ENCODE data around the gene GNMT. TPM values are rescaled to one million over a fixed set of nuclear protein-coding genes. Genes with fewer than 3 reads are reported as not detected.

GNMT gene
- total and polyA plus RNA-seq, 9 of the 15 experiments (the other 6 are each of a cell fraction or from before 2014, with no cell fraction given), result 0.11 to 0.29 (median 0.15) TPM; not detected in 6

DNA sequence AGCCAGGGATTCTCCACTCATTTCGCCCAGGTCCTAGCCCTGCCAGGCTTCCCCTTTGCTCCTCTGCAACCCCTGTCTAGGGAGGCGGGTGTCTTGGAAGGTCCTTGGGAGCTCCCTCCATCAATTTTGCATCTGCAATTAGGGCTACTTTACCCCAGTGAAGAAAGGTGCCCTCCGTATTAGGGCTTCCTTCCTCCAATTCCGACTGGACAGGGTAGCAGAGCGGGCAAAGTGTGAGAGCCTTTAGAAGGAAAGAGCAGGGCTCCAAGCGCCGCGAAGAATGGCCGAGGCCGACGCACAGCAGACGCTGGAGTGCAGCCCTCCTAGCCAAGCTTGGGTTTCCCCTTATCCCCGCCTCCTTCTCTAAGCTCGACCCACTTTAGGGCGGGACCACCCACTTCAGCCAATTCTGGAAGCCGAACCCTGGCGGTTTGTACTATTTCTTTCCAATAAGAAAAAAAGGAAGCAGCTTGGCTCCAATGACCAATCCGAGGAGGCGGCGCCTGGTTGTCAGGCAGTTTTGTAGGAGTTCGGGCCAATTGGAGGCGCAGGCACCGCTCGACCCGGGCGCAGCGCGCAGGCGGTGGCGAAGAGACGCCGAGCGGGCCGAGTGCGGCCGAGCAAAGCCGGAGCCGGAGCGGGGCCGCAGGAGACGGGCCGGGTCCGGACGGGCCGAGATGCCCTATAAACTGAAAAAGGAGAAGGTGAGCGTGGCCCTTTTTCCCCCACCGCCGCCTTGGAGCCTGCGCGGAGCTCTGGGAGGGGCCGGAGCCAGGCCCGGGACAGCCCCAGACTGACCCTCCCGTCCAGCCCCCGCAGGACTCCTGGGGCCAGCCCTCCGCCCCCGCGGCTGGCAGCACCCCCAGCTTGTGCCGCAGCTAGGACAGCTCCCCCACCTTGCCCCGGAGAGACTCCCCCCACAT lies 23.7 kb downstream of the GNMT start, which contains the start of gene PPP2R5D (continued):
- TF ChIP-seq SFPQ (IDR thresholded peaks at IDR 0.05; ENCODE audit: low read depth, low read length) (no peak), NFIC (IDR thresholded peaks at IDR 0.05) (peak; percentile 20; the same call in 1 of the 2 replicates), LEF1 (IDR thresholded peaks at IDR 0.05) (no peak), NR2F6 (CRISPR knock-in tag; IDR thresholded peaks at IDR 0.05) (no peak), XRCC5 (IDR thresholded peaks at IDR 0.05; ENCODE audit: low read depth, low read length) (no peak), CTBP1 (IDR thresholded peaks at IDR 0.05; ENCODE audit: borderline replicate concordance) (peak; percentile 58; the same call in 1 of the 2 replicates), MYBL2 (IDR thresholded peaks at IDR 0.05; ENCODE audit: low read depth) (no peak), MYBL2 (CRISPR knock-in tag; IDR thresholded peaks at IDR 0.05; ENCODE audit: borderline replicate concordance) (no peak), BRD4 (IDR thresholded peaks at IDR 0.05) (no peak), RNF219 (CRISPR knock-in tag; IDR thresholded peaks at IDR 0.05) (no peak), GTF2F1 (IDR thresholded peaks at IDR 0.05; ENCODE audit: low read depth, low read length) (peak; percentile 87; the same call in 1 of the 2 replicates), ZNF354B (CRISPR knock-in tag; IDR thresholded peaks at IDR 0.05) (no peak), ZNF23 (CRISPR knock-in tag; IDR thresholded peaks at IDR 0.05) (no peak), ZNF449 (CRISPR knock-in tag; IDR thresholded peaks at IDR 0.05) (no peak), DMBX1 (CRISPR knock-in tag; IDR thresholded peaks at IDR 0.05; ENCODE audit: borderline replicate concordance) (no peak), PURB (CRISPR knock-in tag; IDR thresholded peaks at IDR 0.05; ENCODE audit: low read depth) (no peak), NCOA6 (IDR thresholded peaks at IDR 0.05) (no peak)
- TF ChIP-seq, protein P1, sequence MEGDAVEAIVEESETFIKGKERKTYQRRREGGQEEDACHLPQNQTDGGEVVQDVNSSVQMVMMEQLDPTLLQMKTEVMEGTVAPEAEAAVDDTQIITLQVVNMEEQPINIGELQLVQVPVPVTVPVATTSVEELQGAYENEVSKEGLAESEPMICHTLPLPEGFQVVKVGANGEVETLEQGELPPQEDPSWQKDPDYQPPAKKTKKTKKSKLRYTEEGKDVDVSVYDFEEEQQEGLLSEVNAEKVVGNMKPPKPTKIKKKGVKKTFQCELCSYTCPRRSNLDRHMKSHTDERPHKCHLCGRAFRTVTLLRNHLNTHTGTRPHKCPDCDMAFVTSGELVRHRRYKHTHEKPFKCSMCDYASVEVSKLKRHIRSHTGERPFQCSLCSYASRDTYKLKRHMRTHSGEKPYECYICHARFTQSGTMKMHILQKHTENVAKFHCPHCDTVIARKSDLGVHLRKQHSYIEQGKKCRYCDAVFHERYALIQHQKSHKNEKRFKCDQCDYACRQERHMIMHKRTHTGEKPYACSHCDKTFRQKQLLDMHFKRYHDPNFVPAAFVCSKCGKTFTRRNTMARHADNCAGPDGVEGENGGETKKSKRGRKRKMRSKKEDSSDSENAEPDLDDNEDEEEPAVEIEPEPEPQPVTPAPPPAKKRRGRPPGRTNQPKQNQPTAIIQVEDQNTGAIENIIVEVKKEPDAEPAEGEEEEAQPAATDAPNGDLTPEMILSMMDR (IDR thresholded peaks at IDR 0.05 in 2 of 3, conservative IDR thresholded peaks at IDR 0.05 in 1 of 3; ENCODE audit: insufficient read depth in 2 of 3, low read depth in 1 of 3, low read length in 3 of 3), result no peak; a peak in 1 of 6 replicates
- TF ChIP-seq, protein P2, sequence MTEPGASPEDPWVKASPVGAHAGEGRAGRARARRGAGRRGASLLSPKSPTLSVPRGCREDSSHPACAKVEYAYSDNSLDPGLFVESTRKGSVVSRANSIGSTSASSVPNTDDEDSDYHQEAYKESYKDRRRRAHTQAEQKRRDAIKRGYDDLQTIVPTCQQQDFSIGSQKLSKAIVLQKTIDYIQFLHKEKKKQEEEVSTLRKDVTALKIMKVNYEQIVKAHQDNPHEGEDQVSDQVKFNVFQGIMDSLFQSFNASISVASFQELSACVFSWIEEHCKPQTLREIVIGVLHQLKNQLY (CRISPR knock-in tag; conservative IDR thresholded peaks at IDR 0.05), result 0 out of 4 replicates have a peak, but pooled peaks of 1 of the 2 experiments have one; percentile 31

Data from K562 (cell line).